ENCODE results near the gene GRK1.

Gene GRK1

DNA sequence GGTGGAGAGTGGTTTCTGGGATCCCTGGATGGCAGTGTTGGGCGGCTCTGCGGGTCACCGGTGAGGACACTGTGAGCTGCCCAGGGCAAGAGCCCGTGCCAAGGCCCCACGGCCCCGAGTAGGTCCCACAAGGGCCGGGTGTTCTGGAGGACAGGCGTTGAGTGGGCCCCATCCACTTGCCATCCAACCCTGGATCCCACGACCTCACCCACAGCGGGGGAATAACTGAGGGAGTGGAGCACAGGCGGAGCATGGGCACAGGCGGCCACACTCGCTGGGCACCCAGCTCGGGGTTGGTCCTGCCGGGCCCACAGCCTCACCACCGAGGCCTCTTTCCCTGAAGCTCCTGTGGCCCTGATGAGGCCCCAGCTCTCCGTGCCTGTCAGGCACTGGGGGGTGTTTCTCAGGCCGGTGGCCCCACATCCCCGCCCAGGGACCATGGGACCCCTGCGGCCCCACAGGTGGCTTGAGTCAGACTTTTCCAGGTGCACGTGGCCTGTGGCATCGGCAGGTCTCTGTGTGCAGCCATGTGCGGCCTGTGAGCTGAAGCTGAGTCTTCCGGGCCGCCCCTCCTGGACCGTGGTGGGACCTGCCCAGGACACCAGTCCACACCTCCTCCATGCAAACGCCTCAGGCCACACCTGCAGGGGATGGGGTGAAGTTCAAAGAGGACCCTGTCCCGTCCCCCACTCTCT, 108.6 kb downstream of the GRK1 start:
- DNase-seq (ENCODE audit: low read depth in 2 of 2): no peak

DNA sequence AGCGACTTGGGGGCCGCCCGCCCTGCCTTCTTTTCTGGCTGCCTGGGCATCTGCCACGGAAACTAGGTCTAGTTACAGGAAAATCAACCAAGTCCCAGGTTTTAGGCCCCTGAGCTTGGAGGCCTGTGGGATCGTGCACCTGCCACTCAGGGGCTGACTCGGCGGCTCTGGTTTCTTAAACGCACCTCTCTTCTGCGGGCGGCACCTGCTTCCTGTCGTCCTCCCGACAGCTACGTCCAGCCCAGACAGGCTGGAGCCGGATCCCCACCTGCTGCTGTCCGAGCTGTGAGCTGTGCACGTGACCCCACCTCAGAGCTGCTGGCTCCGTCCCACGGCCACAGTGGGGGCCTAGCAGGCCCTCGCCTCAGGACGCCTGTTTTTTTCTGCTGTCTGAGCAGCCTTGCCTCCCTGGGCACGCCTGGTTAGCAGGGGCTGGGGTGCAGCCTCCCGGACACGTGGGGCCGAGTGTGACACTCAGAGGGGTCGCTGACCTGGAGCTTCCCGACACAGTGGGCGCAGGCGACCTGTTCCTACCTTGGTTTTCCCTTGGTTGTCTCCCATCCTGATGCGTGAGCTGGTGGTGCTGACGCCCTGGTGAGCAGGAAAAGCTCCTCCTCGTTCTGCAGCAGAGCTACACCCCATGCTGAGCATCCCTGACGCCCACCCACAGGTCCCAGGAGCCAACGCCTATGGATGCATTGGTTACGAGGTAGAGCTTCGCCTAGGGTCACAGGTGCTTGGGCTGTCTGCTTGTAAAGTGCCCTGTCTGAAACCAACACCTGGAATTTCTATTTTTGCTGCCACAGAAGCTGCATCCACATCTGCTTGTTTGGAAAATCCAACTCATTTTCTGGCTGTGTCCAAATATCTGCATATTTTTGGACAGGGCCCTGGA, 109.5 kb downstream of the GRK1 start:
- no peak for DNase-seq (ENCODE audit: low read depth in 2 of 2)

DNA sequence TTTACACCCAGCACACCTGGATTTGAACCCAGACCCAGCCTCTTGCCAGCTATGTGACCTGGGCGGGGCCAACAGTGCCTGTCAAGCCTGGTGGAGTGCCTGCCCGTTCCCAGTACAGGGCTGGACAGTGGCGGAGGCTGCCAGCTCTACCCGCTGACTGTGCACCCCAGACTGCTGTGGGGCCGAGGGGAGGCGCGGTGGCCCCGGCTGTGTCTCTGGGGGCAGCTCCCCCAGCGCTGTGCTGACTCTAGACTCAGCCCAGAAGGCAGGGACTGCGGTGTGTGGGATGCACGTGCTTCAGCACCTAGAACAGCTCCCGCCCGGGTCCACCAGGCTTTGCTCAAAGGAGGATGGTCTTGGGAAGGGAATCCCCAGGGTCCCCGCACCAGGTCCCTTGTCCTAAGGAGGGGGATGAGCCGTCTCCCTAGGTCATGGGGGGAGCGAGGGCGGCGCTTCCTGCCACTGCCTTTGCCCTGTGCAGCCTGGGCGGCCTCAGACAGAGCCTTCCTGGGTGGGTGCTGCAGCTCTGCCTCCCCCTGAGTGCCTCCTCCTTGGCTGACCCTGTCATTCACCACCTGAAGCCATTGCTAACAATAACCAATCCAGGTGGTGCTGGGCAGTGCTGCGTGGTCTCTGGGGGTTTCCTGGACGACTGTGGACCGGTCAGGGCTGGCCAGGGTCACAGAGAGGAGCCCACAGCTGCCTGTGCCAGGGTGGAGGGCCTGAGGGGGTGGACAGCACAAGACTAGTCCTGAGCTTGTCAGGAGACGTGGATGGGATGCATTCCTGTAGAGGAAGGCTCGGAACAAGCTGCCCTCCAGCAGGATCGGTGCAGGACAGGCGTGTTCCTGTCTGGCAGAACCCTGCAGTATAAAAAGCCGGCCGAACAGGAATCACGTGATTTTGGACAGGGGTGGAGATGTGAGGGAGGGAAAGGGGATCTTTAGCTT, 110.6 kb downstream of the GRK1 start:
- no peak for DNase-seq (ENCODE audit: low read depth in 2 of 2)

DNA sequence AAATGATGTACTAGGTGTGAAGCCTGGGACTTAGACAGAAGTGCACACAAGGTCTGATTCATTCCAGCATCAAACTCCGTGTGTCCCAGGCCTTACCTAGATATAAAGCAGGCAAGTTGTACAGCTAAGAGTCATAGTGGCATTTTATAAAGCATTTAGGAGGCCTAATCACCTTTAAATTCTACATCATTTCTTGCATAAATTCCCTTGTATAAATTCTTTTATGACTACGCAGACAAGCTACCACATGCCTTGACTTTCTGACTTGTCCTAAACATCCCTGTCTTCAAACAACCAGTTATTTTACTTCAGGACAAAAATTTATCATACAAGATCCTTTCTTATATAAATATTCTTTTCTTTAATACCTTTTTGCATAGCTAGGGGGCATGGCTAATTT, 114.6 kb downstream of the GRK1 start:
- no peak for DNase-seq (ENCODE audit: low read depth in 2 of 2)

DNA sequence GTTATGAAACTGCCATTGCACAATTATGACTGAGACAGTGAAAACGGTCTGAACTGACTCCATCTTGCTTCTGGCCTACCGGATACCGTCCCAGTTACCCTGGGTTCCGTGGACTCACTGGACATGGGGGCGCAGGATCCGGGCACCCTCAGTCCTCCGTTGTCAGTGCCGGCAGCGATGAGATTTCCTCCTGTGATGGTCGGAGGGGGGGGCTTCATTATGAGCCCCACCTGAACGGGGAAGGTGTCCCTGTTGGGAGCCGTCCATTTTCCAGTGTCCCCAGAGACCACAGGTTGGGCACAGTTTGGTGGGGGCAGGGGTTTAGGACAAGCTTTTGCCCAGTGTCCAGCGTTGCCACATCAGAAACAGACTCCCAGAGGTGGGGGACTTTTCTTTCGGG, 115.5 kb downstream of the GRK1 start:
- DNase-seq (ENCODE audit: low read depth in 2 of 2): no peak

DNA sequence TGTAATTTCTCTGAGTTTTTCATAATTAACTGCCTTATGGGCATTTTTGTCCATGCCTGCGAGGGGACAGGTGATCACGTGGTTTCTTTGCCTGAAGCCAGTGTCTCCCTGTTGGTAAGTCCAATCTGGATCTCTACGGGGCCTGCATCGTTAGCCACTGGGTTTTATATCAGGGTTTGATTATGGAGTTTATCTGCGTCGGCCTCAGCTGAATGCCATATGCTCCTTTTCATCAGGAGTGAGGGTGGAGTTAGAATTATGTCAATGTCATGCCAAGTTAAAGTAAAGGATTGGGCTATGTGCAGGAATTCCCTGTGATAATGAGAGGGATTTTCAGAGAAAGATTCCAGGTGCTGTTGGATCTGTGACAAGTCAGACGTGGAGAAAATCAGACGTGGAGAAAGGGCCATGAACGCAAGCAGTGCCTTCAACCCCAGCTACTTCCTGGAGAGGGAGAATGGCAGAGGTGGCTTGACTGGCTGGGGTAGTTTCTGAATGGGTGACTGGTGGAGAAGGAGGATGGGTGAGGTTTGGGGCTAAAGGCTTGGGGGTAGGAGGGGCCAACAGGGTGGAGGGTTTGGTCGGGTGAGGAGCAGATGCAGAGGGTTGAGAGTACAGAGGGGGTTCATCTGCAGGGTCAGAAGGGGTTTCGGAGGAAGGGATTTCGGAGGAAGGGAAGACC, 116.3 kb downstream of the GRK1 start:
- no peak for DNase-seq (ENCODE audit: low read depth in 2 of 2)

DNA sequence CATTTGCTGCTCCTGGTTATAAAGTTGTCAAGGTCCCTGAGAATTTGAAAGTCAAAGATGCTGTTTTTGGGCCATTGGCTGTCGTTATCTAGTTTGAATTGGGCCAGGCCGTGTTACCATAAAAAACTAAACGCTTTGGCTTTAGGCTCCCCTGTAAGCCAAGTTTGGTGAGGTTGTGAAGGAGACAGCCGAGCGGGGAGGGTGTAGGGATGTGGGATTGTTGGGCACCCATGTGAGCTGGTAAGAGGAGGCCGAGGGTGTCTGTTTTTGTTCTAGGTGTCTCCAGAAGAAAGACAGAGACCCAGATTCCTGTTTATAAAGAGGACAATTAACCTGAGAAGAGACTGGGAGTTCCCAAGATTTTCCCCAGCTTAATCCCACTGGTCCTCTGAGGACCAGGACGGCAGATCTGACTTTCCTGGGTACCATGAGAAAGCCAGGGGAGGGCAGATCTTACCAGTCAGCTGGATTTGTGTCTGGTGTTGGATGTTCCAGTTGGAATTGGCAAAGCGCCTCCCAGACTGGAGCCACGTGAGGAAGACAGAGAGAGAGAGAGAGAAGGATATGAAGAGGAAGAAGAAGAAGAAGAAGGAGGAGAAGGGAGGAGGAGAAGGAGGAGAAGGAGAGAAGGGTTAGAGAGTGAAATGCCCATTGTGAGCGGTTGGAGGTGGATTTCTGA, 117.1 kb downstream of the GRK1 start:
- no peak for DNase-seq (ENCODE audit: low read depth in 2 of 2)

DNA sequence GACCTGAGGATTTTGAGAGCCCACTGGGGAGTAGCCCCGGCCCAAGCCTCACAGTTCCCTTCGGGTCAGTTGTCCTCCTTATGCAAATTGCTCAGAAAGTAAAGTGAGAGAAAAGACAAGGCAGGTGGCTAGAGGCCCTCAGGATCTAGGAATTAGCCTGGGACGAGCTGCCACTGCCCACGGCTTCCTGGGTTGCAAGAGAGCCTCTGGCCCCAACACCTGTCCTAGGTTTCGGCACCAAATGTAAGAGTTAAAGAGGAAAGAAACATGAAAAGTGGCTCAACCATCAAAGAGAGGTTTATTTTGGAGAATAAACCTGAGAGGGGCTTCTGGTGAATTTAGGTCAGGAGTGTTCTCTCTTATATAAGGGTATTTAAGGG, 117.6 kb downstream of the GRK1 start:
- DNase-seq (ENCODE audit: low read depth in 2 of 2): no peak

DNA sequence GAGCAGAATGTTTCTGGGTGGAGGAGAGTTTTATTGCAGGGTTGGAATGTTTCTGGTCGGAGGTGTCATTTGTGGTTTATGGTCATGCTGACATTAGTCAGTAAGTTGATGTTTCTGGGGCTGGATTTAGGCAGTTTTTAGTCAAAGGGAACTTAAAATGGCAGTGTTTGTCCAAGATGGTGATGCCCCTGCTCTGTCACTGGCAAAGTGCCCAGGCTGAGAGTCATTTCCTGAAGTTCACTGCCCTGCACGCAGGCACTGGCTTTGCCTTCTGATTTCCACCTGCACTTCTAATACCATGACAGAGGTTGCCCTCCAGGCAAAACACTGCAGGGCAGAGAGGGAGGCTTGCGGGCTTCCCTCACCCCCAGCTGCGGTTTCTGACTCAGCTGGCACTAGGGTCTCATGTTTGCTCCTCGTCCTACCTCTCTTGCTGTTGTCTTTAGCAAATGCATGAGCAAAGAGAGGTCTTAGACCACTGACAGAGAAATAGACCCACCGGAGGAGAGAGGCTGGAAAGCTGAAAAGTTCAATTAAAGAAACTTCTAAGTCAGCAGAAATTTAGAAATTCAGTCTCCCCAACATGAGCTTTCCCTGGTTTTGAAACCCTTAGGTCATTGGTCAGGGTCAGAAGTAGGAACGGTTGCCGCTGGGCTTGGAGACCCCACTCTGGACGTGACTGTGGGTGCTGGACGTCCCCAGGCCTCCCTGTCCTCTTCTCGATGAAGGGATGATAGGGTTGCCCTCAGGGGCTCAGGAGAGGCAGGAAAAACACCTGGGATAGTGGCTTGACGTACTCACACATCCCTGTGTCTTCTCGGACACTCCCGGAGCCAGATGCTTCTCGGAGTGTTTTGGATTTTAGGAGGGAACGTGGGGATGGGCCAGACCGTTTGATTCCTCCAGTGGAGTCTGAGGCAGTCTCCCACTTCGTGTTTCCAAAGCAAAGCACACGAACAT, 118.3 kb downstream of the GRK1 start:
- DNase-seq (ENCODE audit: low read depth in 2 of 2): no peak

DNA sequence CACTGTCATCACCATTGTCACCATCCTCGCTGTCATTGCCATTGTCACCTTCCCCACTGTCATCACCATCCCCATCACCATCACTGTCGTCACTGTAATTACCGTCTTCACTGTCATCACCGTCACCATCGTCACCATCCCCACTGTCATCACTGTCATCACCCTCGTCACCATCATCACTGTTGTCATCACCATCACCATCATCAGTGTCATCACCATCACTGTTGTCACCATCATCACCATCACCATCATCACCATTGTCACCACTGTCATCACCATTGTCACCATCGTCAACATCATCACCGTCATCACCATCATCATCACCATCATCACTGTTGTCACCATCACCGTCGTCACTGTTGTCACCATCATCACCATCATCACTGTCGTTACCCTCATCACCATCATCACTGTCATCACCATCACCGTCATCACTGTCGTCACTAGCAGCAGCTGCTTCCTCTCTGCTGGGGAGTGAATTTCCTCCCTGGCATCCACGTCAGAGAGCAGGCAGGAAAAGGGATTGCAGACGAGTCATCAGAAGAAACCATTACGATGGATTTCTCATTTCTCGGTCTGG, 119.3 kb downstream of the GRK1 start:
- DNase-seq (ENCODE audit: low read depth in 2 of 2): no peak
